ENCODE measurements around the gene ECM2.

ECM2 gene

GRCh38 chr9:92518199-92518598, 17.6 kb downstream of the ECM2 start:
- TF ChIP-seq, protein P1, sequence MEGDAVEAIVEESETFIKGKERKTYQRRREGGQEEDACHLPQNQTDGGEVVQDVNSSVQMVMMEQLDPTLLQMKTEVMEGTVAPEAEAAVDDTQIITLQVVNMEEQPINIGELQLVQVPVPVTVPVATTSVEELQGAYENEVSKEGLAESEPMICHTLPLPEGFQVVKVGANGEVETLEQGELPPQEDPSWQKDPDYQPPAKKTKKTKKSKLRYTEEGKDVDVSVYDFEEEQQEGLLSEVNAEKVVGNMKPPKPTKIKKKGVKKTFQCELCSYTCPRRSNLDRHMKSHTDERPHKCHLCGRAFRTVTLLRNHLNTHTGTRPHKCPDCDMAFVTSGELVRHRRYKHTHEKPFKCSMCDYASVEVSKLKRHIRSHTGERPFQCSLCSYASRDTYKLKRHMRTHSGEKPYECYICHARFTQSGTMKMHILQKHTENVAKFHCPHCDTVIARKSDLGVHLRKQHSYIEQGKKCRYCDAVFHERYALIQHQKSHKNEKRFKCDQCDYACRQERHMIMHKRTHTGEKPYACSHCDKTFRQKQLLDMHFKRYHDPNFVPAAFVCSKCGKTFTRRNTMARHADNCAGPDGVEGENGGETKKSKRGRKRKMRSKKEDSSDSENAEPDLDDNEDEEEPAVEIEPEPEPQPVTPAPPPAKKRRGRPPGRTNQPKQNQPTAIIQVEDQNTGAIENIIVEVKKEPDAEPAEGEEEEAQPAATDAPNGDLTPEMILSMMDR (IDR thresholded peaks at IDR 0.05; ENCODE audit: insufficient read depth, low read length, poor library complexity, severe bottlenecking) = no peak
- TF ChIP-seq EZH2phosphoT487 (conservative IDR thresholded peaks at IDR 0.05; ENCODE audit: low read length) = no peak
- Histone ChIP-seq H3K36me3 (ENCODE audit: low read length) (no peaks in the 10 kb centered on the region), H3K79me2 (ENCODE audit: insufficient read depth, low read length) (no peaks in the 10 kb centered on the region), H3K9me3 (ENCODE audit: insufficient read depth, low read length) (no peaks in the 10 kb centered on the region), H3K27ac (ENCODE audit: low read depth, low read length) (no peak overlapping the region), H2AFZ (ENCODE audit: low read depth, low read length, severe bottlenecking) (no peak overlapping the region), H3K9me2 (replicated peaks; ENCODE audit: insufficient read depth, low read length) (no peaks in the 10 kb centered on the region), H3K27me3 (ENCODE audit: low read length) (no peaks in the 10 kb centered on the region), H3F3A (ENCODE audit: insufficient read depth) (no peaks in the 10 kb centered on the region), H3K4me2 (ENCODE audit: low read depth, low read length, poor library complexity, severe bottlenecking) (no peak overlapping the region), H3K4me3 (ENCODE audit: insufficient read depth, low read length, poor library complexity, severe bottlenecking) (no peak overlapping the region), H4K20me1 (ENCODE audit: low read depth, low read length) (no peaks in the 10 kb centered on the region), H3K9ac (ENCODE audit: low read length) (no peak overlapping the region)

DNA sequence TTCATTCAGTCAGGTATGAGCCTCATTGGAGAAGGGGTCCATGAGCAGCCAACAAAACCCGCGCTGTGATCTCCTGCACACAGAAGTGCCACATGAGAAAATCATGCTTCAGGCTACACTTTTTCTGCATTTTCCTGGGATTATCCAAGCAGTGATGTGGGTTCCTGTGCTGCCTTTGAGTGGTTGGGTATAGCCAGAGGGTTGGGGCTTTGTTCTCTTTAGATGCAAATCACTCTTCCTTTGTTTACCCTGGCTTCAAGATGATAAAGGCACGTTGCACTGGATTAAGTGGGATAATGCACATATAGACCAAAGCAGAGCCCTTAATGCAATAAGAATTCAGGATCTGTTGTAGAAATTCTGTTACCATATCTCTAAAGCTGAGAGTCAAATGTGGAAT, 18.7 kb downstream of the ECM2 start:
- H3K9me2 ChIP-seq (replicated peaks; ENCODE audit: insufficient read depth, low read length) = no peaks in the 10 kb centered on the region
- H2AFZ ChIP-seq (ENCODE audit: low read depth, low read length, severe bottlenecking) = no peak overlapping the region
- H3K36me3 ChIP-seq (ENCODE audit: low read length) = no peaks in the 10 kb centered on the region
- H3F3A ChIP-seq (ENCODE audit: insufficient read depth) = no peaks in the 10 kb centered on the region
- H3K4me3 ChIP-seq (ENCODE audit: insufficient read depth, low read length, poor library complexity, severe bottlenecking) = no peak overlapping the region
- no peak overlapping the region for H3K27ac ChIP-seq (ENCODE audit: low read depth, low read length)
- H3K9me3 ChIP-seq (ENCODE audit: insufficient read depth, low read length) = no peaks in the 10 kb centered on the region
- H3K27me3 ChIP-seq (ENCODE audit: low read length) = no peaks in the 10 kb centered on the region
- H3K4me2 ChIP-seq (ENCODE audit: low read depth, low read length, poor library complexity, severe bottlenecking) = no peak overlapping the region
- no peak for TF ChIP-seq EZH2phosphoT487 (conservative IDR thresholded peaks at IDR 0.05; ENCODE audit: low read length)
- TF ChIP-seq, protein P1 (IDR thresholded peaks at IDR 0.05; ENCODE audit: insufficient read depth, low read length, poor library complexity, severe bottlenecking) = no peak
- H4K20me1 ChIP-seq (ENCODE audit: low read depth, low read length) = no peaks in the 10 kb centered on the region
- H3K9ac ChIP-seq (ENCODE audit: low read length) = no peak overlapping the region
- no peaks in the 10 kb centered on the region for H3K79me2 ChIP-seq (ENCODE audit: insufficient read depth, low read length)

DNA sequence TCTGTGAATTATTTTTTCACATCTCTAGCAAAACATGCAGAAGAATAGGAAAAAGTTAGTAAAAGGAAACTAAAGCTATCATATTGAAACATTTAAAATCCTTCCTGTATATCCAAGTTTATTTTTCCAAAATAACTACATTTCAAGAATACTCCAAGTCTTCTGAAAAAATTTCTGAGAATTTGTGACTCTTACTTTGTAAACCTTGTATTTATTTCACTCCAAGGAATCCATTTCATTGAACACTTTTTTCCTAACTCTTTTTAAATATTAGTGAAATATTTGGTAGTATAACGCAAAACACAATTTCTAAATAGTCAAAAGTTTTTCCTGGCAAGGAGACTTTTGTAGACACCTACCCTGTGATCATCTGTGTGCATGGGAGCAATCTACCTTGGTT, 19.3 kb downstream of the ECM2 start:
- no peaks in the 10 kb centered on the region for H3K36me3 ChIP-seq (ENCODE audit: low read length)
- H3K27ac ChIP-seq (ENCODE audit: low read depth, low read length) = no peak overlapping the region
- H3K4me2 ChIP-seq (ENCODE audit: low read depth, low read length, poor library complexity, severe bottlenecking) = no peak overlapping the region
- no peak overlapping the region for H2AFZ ChIP-seq (ENCODE audit: low read depth, low read length, severe bottlenecking)
- no peaks in the 10 kb centered on the region for H3K9me3 ChIP-seq (ENCODE audit: insufficient read depth, low read length)
- no peaks in the 10 kb centered on the region for H3K27me3 ChIP-seq (ENCODE audit: low read length)
- H3F3A ChIP-seq (ENCODE audit: insufficient read depth) = no peaks in the 10 kb centered on the region
- TF ChIP-seq, protein P1 (IDR thresholded peaks at IDR 0.05; ENCODE audit: insufficient read depth, low read length, poor library complexity, severe bottlenecking) = no peak
- TF ChIP-seq EZH2phosphoT487 (conservative IDR thresholded peaks at IDR 0.05; ENCODE audit: low read length) = no peak
- no peak overlapping the region for H3K4me3 ChIP-seq (ENCODE audit: insufficient read depth, low read length, poor library complexity, severe bottlenecking)
- H3K79me2 ChIP-seq (ENCODE audit: insufficient read depth, low read length) = no peaks in the 10 kb centered on the region
- no peaks in the 10 kb centered on the region for H3K9me2 ChIP-seq (replicated peaks; ENCODE audit: insufficient read depth, low read length)
- H3K9ac ChIP-seq (ENCODE audit: low read length) = no peak overlapping the region
- no peaks in the 10 kb centered on the region for H4K20me1 ChIP-seq (ENCODE audit: low read depth, low read length)

Measured in SU-DHL-6 (cell line).